ENCODE data around the gene FAM210B. TPM values are rescaled to one million over a fixed set of nuclear protein-coding genes. Genes with fewer than 3 reads are reported as not detected.
A peak's percentile ranks its signal among the peaks of the same experiment; 100 is the strongest.

Gene FAM210B
- total and polyA plus RNA-seq, 2 of the 13 experiments (the other 11 are each of a cell fraction or from before 2014, with no cell fraction given): 75.9 to 107 TPM

- TF ChIP-seq E2F1 (CRISPR knock-in tag; IDR thresholded peaks at IDR 0.05): 0 out of 2 replicates have a peak, but pooled peaks have one; percentile 36
- TF ChIP-seq SP4 (CRISPR knock-in tag; IDR thresholded peaks at IDR 0.05): no peak
- TF ChIP-seq STAG1 (CRISPR knock-in tag; IDR thresholded peaks at IDR 0.05): no peak
- peak; percentile 24; the same call in 1 of the 2 replicates for TF ChIP-seq HOXA5 (CRISPR knock-in tag; IDR thresholded peaks at IDR 0.05)
- TF ChIP-seq NFKBIZ (CRISPR knock-in tag; IDR thresholded peaks at IDR 0.05): no peak
- TF ChIP-seq, protein P1, sequence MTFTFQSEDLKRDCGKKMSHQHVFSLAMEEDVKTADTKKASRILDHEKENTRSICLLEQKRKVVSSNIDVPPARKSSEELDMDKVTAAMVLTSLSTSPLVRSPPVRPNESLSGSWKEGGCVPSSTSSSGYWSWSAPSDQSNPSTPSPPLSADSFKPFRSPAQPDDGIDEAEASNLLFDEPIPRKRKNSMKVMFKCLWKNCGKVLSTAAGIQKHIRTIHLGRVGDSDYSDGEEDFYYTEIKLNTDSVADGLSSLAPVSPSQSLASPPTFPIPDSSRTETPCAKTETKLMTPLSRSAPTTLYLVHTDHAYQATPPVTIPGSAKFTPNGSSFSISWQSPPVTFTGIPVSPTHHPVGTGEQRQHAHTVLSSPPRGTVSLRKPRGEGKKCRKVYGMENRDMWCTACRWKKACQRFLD (CRISPR knock-in tag; IDR thresholded peaks at IDR 0.05; ENCODE audit: borderline replicate concordance): no peak
- TF ChIP-seq ZNF30 (CRISPR knock-in tag; IDR thresholded peaks at IDR 0.05): no peak
- no peak for TF ChIP-seq RBFOX2 (IDR thresholded peaks at IDR 0.05; ENCODE audit: low read depth, low read length)
- TF ChIP-seq HOXD1 (CRISPR knock-in tag; IDR thresholded peaks at IDR 0.05): no peak
- no peak for TF ChIP-seq ZNF17 (CRISPR knock-in tag; IDR thresholded peaks at IDR 0.05)
- TF ChIP-seq ZNF275 (CRISPR knock-in tag; IDR thresholded peaks at IDR 0.05; ENCODE audit: borderline replicate concordance): no peak
- no peak for TF ChIP-seq ATF1 (CRISPR knock-in tag; IDR thresholded peaks at IDR 0.05)
- TF ChIP-seq ATF7-NPFF (CRISPR knock-in tag; IDR thresholded peaks at IDR 0.05; ENCODE audit: low read depth): no peak
- no peak for TF ChIP-seq ZNF329 (CRISPR knock-in tag; IDR thresholded peaks at IDR 0.05; ENCODE audit: low read depth)
- TF ChIP-seq RORA (CRISPR knock-in tag; IDR thresholded peaks at IDR 0.05): no peak
- TF ChIP-seq, protein P2, sequence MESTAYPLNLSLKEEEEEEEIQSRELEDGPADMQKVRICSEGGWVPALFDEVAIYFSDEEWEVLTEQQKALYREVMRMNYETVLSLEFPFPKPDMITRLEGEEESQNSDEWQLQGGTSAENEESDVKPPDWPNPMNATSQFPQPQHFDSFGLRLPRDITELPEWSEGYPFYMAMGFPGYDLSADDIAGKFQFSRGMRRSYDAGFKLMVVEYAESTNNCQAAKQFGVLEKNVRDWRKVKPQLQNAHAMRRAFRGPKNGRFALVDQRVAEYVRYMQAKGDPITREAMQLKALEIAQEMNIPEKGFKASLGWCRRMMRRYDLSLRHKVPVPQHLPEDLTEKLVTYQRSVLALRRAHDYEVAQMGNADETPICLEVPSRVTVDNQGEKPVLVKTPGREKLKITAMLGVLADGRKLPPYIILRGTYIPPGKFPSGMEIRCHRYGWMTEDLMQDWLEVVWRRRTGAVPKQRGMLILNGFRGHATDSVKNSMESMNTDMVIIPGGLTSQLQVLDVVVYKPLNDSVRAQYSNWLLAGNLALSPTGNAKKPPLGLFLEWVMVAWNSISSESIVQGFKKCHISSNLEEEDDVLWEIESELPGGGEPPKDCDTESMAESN (CRISPR knock-in tag; conservative IDR thresholded peaks at IDR 0.05): no peak
- TF ChIP-seq ZSCAN12 (CRISPR knock-in tag; IDR thresholded peaks at IDR 0.05): no peak
- no peak for TF ChIP-seq IKZF1 (IDR thresholded peaks at IDR 0.05)
- TF ChIP-seq TRIM24 (CRISPR knock-in tag; IDR thresholded peaks at IDR 0.05): no peak; the same call in 1 of the 2 replicates
- TF ChIP-seq STAT6 (CRISPR knock-in tag; IDR thresholded peaks at IDR 0.05; ENCODE audit: borderline replicate concordance): no peak
- no peak for TF ChIP-seq POGZ (CRISPR knock-in tag; IDR thresholded peaks at IDR 0.05)
- TF ChIP-seq TBL1XR1 (IDR thresholded peaks at IDR 0.05; ENCODE audit: borderline replicate concordance, low read length, partially characterized antibody): no peak
These were observed 53.1 kb downstream of the FAM210B start, which contains the start of gene CASS4 (continued) for GRCh38 chr20:56411759-56412472.
